ENCODE measurements around the gene STX18.

Gene STX18

GRCh38 chr4:4432341-4433125 lies 109.3 kb downstream of the STX18 start:
- no peak for TF ChIP-seq CTCF (IDR thresholded peaks at IDR 0.05; ENCODE audit: borderline replicate concordance, insufficient read depth, low read depth, low read length)

GRCh38 chr4:4430492-4431195 lies 111.2 kb downstream of the STX18 start:
- peak; percentile 80 for TF ChIP-seq CTCF (IDR thresholded peaks at IDR 0.05; ENCODE audit: borderline replicate concordance, insufficient read depth, low read depth, low read length)
- H3K4me3 ChIP-seq (ENCODE audit: low read depth, low read length) = no peak overlapping the region

More at GRCh38 chr4:4432341-4433125, 109.3 kb downstream of the STX18 start:
- no peak overlapping the region for H3K4me3 ChIP-seq (ENCODE audit: low read depth, low read length)

- TF ChIP-seq CTCF (IDR thresholded peaks at IDR 0.05; ENCODE audit: borderline replicate concordance, insufficient read depth, low read depth, low read length) = no peak
- no peak overlapping the region for H3K4me3 ChIP-seq (ENCODE audit: low read depth, low read length)
Measured at GRCh38 chr4:4428966-4429875, 112.6 kb downstream of the STX18 start.

DNA sequence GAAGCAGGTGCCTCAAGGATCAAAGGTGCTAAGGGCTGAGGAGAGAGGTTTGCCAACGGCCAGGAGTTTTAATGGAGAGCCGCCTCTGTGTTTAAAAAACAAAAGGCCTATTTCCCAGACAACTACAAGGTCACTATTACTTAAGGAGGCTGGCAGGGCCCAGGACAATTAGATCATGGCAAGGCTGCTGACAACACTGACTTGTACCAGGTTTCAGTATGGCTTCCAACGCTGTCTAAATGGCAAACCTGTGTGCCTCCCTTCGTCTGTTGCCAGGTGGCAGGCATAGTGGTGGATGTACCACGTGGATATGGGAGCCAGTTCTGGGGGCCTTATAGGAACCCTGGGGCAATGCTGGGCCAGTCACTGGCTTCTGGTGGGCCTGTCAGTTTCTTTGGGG lies 114.0 kb downstream of the STX18 start:
- no peak overlapping the region for H3K4me3 ChIP-seq (ENCODE audit: low read depth, low read length)
- TF ChIP-seq CTCF (IDR thresholded peaks at IDR 0.05; ENCODE audit: borderline replicate concordance, insufficient read depth, low read depth, low read length) = no peak

GRCh38 chr4:4427121-4427870 lies 114.6 kb downstream of the STX18 start:
- no peak for TF ChIP-seq CTCF (IDR thresholded peaks at IDR 0.05; ENCODE audit: borderline replicate concordance, insufficient read depth, low read depth, low read length)
- no peak overlapping the region for H3K4me3 ChIP-seq (ENCODE audit: low read depth, low read length)

- H3K4me3 ChIP-seq (ENCODE audit: low read depth, low read length) = no peak overlapping the region
- no peak for TF ChIP-seq CTCF (IDR thresholded peaks at IDR 0.05; ENCODE audit: borderline replicate concordance, insufficient read depth, low read depth, low read length)
Measured at GRCh38 chr4:4426511-4427120, 115.2 kb downstream of the STX18 start.

Data from GM12875 (cell line).